ENCODE data around the gene CHIC1. TPM values are rescaled to one million over a fixed set of nuclear protein-coding genes. Genes with fewer than 3 reads are reported as not detected.
"Not testable (repeated sequence)": the region's sequence is repeated elsewhere in the genome, so short reads cannot be mapped to it uniquely, and the experiment has no call there.

Gene CHIC1
- total RNA-seq, 1 donor from 2014 or later = 11.9 TPM

DNA sequence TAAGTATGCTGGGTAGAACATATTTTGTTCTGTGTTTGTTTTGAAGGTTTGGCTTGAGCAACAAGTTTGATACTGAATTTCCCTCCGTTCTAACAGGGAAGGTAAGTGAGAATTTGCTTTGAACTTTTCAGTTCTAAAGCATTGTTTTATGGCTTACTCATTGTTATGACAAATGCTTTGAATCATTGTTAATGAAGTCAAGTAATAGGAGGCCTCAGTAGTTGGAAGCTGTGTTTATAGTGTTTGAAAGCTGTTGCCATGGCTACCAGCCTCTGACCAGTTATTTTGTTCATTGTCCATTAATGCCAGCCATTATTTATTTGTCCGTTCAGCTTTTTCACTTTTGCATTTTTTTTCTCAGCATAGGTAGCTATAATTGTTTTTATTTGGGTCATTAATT is 14.4 kb downstream of the CHIC1 start:
- no peaks in the 10 kb centered on the region for H3K79me2 ChIP-seq (ENCODE audit: insufficient read depth, low read length)
- H3K27ac ChIP-seq (ENCODE audit: low read depth, low read length) = peak overlapping the region; percentile 70
- Mint-ChIP-seq H3K27ac (ENCODE audit: unreplicated experiment) (peak overlapping the region; percentile 26), H3K27me3 (ENCODE audit: low read depth, unreplicated experiment) (no peaks in the 10 kb centered on the region), H3K4me1 (ENCODE audit: low read depth, unreplicated experiment) (peaks cover 2% of the 10 kb centered on the region), H3K9me3 (ENCODE audit: unreplicated experiment) (no peaks in the 10 kb centered on the region), H3K4me3 (ENCODE audit: unreplicated experiment) (no peak overlapping the region), H3K36me3 (ENCODE audit: low read depth, unreplicated experiment) (no peaks in the 10 kb centered on the region)
- H2AFZ ChIP-seq (ENCODE audit: low read depth, low read length) = no peak overlapping the region
- H4K20me1 ChIP-seq (ENCODE audit: insufficient read depth, low read length) = no peaks in the 10 kb centered on the region
- no peaks in the 10 kb centered on the region for H3K36me3 ChIP-seq (ENCODE audit: insufficient read depth, low read length)
- no peaks in the 10 kb centered on the region for H3K27me3 ChIP-seq (ENCODE audit: insufficient read depth, low read length)
- H3K4me3 ChIP-seq (ENCODE audit: insufficient read depth, low read depth, low read length) = no peak overlapping the region
- peaks cover 13% of the 10 kb centered on the region for H3K4me1 ChIP-seq (ENCODE audit: insufficient read depth, low read length)
- H3K9ac ChIP-seq (ENCODE audit: low read length) = no peak overlapping the region
- H3K9me3 ChIP-seq (ENCODE audit: insufficient read depth, low read depth, low read length) = no peaks in the 10 kb centered on the region
- no peak for TF ChIP-seq EZH2 (IDR thresholded peaks at IDR 0.05; ENCODE audit: insufficient read depth, low read length)
- TF ChIP-seq, protein P1, sequence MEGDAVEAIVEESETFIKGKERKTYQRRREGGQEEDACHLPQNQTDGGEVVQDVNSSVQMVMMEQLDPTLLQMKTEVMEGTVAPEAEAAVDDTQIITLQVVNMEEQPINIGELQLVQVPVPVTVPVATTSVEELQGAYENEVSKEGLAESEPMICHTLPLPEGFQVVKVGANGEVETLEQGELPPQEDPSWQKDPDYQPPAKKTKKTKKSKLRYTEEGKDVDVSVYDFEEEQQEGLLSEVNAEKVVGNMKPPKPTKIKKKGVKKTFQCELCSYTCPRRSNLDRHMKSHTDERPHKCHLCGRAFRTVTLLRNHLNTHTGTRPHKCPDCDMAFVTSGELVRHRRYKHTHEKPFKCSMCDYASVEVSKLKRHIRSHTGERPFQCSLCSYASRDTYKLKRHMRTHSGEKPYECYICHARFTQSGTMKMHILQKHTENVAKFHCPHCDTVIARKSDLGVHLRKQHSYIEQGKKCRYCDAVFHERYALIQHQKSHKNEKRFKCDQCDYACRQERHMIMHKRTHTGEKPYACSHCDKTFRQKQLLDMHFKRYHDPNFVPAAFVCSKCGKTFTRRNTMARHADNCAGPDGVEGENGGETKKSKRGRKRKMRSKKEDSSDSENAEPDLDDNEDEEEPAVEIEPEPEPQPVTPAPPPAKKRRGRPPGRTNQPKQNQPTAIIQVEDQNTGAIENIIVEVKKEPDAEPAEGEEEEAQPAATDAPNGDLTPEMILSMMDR (IDR thresholded peaks at IDR 0.05; ENCODE audit: insufficient read depth, low read depth, low read length) = no peak
- H3K4me2 ChIP-seq (ENCODE audit: low read length) = peak overlapping the region; percentile 36
- DNase-seq (ENCODE audit: low read depth) (peak; percentile 82), FAIRE-seq (peak; percentile 98)

DNA sequence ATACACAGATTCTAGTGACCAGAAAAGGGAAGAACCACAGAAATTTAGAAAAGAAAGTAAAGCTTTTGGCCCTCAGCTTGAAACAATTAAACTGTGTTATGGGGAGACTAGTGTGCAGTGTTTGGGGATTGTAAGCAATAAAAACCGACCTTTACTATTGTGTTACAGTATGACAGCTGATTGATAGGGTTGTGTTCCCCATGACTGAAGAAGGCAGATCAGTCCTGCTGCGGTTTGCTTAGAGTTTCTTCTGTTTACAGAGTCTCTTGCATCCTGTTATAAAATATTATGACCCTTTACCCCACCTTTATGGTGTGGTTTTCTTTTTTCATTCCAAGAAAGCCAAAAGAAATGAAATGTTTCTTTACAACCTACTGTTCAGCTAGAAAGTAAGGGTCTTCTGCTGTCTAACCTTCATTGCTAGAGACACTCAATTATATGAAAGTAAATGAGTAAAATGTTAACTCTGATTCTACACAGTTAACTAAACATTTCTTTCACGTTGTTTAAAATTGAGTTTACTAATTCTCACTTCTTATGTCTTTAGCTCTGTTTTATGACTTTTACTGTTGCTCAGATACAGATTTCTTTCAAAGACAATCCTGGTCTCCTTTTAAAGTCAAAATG is 18.1 kb downstream of the CHIC1 start:
- Histone ChIP-seq H3K36me3 (ENCODE audit: insufficient read depth, low read length) (no peaks in the 10 kb centered on the region), H3K79me2 (ENCODE audit: insufficient read depth, low read length) (no peaks in the 10 kb centered on the region), H3K27me3 (ENCODE audit: insufficient read depth, low read length) (no peaks in the 10 kb centered on the region), H3K4me1 (ENCODE audit: insufficient read depth, low read length) (peaks cover 13% of the 10 kb centered on the region), H3K9me3 (ENCODE audit: insufficient read depth, low read depth, low read length) (no peaks in the 10 kb centered on the region), H4K20me1 (ENCODE audit: insufficient read depth, low read length) (no peaks in the 10 kb centered on the region), H3K4me3 (ENCODE audit: insufficient read depth, low read depth, low read length) (no peak overlapping the region), H3K27ac (ENCODE audit: low read depth, low read length) (no peak overlapping the region), H3K4me2 (ENCODE audit: low read length) (no peak overlapping the region), H2AFZ (ENCODE audit: low read depth, low read length) (no peak overlapping the region), H3K9ac (ENCODE audit: low read length) (no peak overlapping the region)
- H3K4me1 Mint-ChIP-seq (ENCODE audit: low read depth, unreplicated experiment) = peaks cover 2% of the 10 kb centered on the region
- H3K36me3 Mint-ChIP-seq (ENCODE audit: low read depth, unreplicated experiment) = no peaks in the 10 kb centered on the region
- FAIRE-seq (peak; percentile 81), DNase-seq (ENCODE audit: low read depth) (no peak)
- TF ChIP-seq EZH2 (IDR thresholded peaks at IDR 0.05; ENCODE audit: insufficient read depth, low read length) = no peak
- TF ChIP-seq, protein P1 (IDR thresholded peaks at IDR 0.05; ENCODE audit: insufficient read depth, low read depth, low read length) = no peak
- H3K27ac Mint-ChIP-seq (ENCODE audit: unreplicated experiment) = no peak overlapping the region
- H3K9me3 Mint-ChIP-seq (ENCODE audit: unreplicated experiment) = no peaks in the 10 kb centered on the region
- H3K4me3 Mint-ChIP-seq (ENCODE audit: unreplicated experiment) = no peak overlapping the region
- H3K27me3 Mint-ChIP-seq (ENCODE audit: low read depth, unreplicated experiment) = no peaks in the 10 kb centered on the region

DNA sequence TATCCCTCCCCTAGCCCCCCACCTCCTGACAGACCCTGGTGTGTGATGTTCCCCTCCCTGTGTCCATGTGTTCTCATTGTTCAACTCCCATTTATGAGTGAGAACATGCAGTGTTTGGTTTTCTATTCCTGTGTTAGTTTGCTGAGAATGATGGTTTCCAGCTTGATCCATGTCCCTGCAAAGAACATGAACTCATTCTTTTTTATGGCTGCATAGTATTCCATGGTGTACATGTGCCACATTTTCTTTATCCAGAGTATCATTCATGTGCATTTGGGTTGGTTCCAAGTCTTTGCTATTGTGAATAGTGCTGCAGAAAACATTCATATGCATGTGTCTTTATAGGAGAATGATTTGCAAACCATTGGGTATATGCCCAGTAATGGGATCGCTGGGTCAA is 34.8 kb downstream of the CHIC1 start:
- H3K4me1 ChIP-seq (ENCODE audit: insufficient read depth, low read length); FAIRE-seq: not testable (repeated sequence)

More for the DNA sequence above, 34.8 kb downstream of the CHIC1 start:
- not testable (repeated sequence) for H4K20me1 ChIP-seq (ENCODE audit: insufficient read depth, low read length); H3K4me1 Mint-ChIP-seq (ENCODE audit: low read depth, unreplicated experiment); H3K9ac ChIP-seq (ENCODE audit: low read length); H3K4me3 ChIP-seq (ENCODE audit: insufficient read depth, low read depth, low read length); H3K27ac ChIP-seq (ENCODE audit: low read depth, low read length); H2AFZ ChIP-seq (ENCODE audit: low read depth, low read length); H3K4me3 Mint-ChIP-seq (ENCODE audit: unreplicated experiment); H3K27me3 Mint-ChIP-seq (ENCODE audit: low read depth, unreplicated experiment); H3K9me3 ChIP-seq (ENCODE audit: insufficient read depth, low read depth, low read length); H3K79me2 ChIP-seq (ENCODE audit: insufficient read depth, low read length); DNase-seq (ENCODE audit: low read depth); H3K36me3 Mint-ChIP-seq (ENCODE audit: low read depth, unreplicated experiment); H3K4me2 ChIP-seq (ENCODE audit: low read length); H3K9me3 Mint-ChIP-seq (ENCODE audit: unreplicated experiment); H3K27ac Mint-ChIP-seq (ENCODE audit: unreplicated experiment); H3K27me3 ChIP-seq (ENCODE audit: insufficient read depth, low read length); H3K36me3 ChIP-seq (ENCODE audit: insufficient read depth, low read length)

Measured in astrocyte (in vitro differentiated cells and primary cell).